Endothelial cell of umbilical vein (primary cell): ENCODE results near the gene SMAD7. TPM values are rescaled to one million over a fixed set of nuclear protein-coding genes. Genes with fewer than 3 reads are reported as not detected.

Experiments
- BruUV-seq: library from RNA; stranded (reverse); fragments of 400-500 nt; replicated peaks from 2 replicates; lab custom pipeline; 2021; lab: Mats Ljungman, UMichigan
- CTCF ChIA-PET: fragments of 300-600, 350-600 bp; sonication (Branson Sonifier 250); formaldehyde crosslinking; loops from one replicate; lab custom pipeline; 2021; ENCODE audit warnings: antibody characterized with exemption, inconsistent platforms; lab: Charles Lee
- POLR2A ChIA-PET: fragments of 300-600, 350-600 bp; sonication (Branson Sonifier 250); formaldehyde crosslinking; loops from one replicate; lab custom pipeline; 2021; ENCODE audit warnings: antibody characterized with exemption, inconsistent platforms; lab: Charles Lee
- DNase-seq: peaks from one replicate; pipeline ENCODE4 v3.0.0-alpha.2; 2011; ENCODE audit warnings: low read depth, low spot score
- FAIRE-seq: peaks from 2 replicates; lab custom pipeline; 2011; peaks lifted over from hg19 to GRCh38; lab: Jason Lieb, UNC
- H2AFZ ChIP-seq: 2 replicates; pipeline ENCODE4 v1.6.0; 2012; ENCODE audit warnings: low read depth, low read length, control low read depth, inconsistent platforms
- H3K27ac ChIP-seq: 2 replicates; pipeline ENCODE4 v1.5.1; 2011; ENCODE audit warnings: low read depth, mild to moderate bottlenecking, control low read depth, low read length, moderate library complexity; ENCODE audit not compliant: insufficient read depth
- H3K27me3 ChIP-seq, 2 experiments: 2 replicates each; pipeline versions ENCODE4 v1.6.0 to v1.6.1; 2011; ENCODE audit warnings: low read length in 2 of 2, mixed read lengths in 1 of 2; ENCODE audit not compliant: control insufficient read depth in 2 of 2, insufficient read depth in 2 of 2
- H3K36me3 ChIP-seq, 2 experiments: 2 replicates in 1 of 2; 3 replicates in 1 of 2; pipeline ENCODE4 v1.5.1; 2011; ENCODE audit warnings: low read length in 2 of 2, mild to moderate bottlenecking in 1 of 2, moderate library complexity in 1 of 2; ENCODE audit not compliant: control insufficient read depth in 2 of 2, insufficient read depth in 2 of 2; ENCODE audit errors: extremely low read depth in 1 of 2
- H3K4me1 ChIP-seq: 3 replicates; pipeline ENCODE4 v1.5.1; 2011; ENCODE audit warnings: mild to moderate bottlenecking, low read length; ENCODE audit not compliant: control insufficient read depth, insufficient read depth; ENCODE audit errors: extremely low read depth
- H3K4me2 ChIP-seq: 2 replicates; pipeline ENCODE4 v1.6.1; 2011; ENCODE audit warnings: low read length, control low read depth, mixed read lengths; ENCODE audit not compliant: insufficient read depth
- H3K4me3 ChIP-seq, 3 experiments: fragments of 200-600 bp in 1 of 3; sonication (generic), shearing (Covaris generic) in 1 of 3; replicated peaks in 1 of 3; 2 replicates each; pipeline ENCODE4 v1.5.1; 2011 to 2016; ENCODE audit warnings: control low read depth in 3 of 3, low read length in 3 of 3, mild to moderate bottlenecking in 2 of 3, inconsistent platforms in 1 of 3, low read depth in 1 of 3, moderate library complexity in 1 of 3; ENCODE audit not compliant: insufficient read depth in 1 of 3
- H3K79me2 ChIP-seq: 2 replicates; pipeline ENCODE4 v1.6.0; 2012; ENCODE audit warnings: low read length, inconsistent platforms; ENCODE audit not compliant: control insufficient read depth, insufficient read depth
- H3K9ac ChIP-seq: replicated peaks from 2 replicates; pipeline ENCODE3; 2011; ENCODE audit warnings: low read length, control low read depth; ENCODE audit not compliant: insufficient read depth; ENCODE audit errors: extremely low read depth
- H3K9me1 ChIP-seq: replicated peaks from 3 replicates; pipeline ENCODE4 v1.6.0; 2011; ENCODE audit warnings: mild to moderate bottlenecking, low read length; ENCODE audit not compliant: control insufficient read depth, insufficient read depth; ENCODE audit errors: extremely low read depth
- H3K9me3 ChIP-seq: replicated peaks from 2 replicates; pipeline ENCODE4 v1.5.1; 2012; ENCODE audit warnings: low read length, inconsistent platforms; ENCODE audit not compliant: control insufficient read depth, insufficient read depth
- H4K20me1 ChIP-seq: replicated peaks from 2 replicates; pipeline ENCODE3; 2011; ENCODE audit warnings: mild to moderate bottlenecking, low read length; ENCODE audit not compliant: control insufficient read depth, insufficient read depth; ENCODE audit errors: extremely low read depth
- CTCF ChIP-seq, 2 donors: IDR thresholded peaks; 1 replicate in 1 of 2; 2 replicates in 1 of 2; pipeline ENCODE4 v1.5.1; 2011; ENCODE audit warnings: low read length in 2 of 2, mild to moderate bottlenecking in 2 of 2, moderate library complexity in 2 of 2, control low read depth in 1 of 2, inconsistent platforms in 1 of 2, low read depth in 1 of 2; ENCODE audit not compliant: insufficient read depth in 1 of 2; ENCODE audit errors: extremely low read depth in 1 of 2
- EZH2 ChIP-seq: IDR thresholded peaks from 2 replicates; pipeline ENCODE4 v1.6.1; 2012; ENCODE audit warnings: borderline replicate concordance, low read depth, mild to moderate bottlenecking, moderate library complexity, low read length, inconsistent platforms; ENCODE audit not compliant: severe bottlenecking
- FOS ChIP-seq: IDR thresholded peaks from 2 replicates; pipeline ENCODE4 v1.6.1; 2011; ENCODE audit warnings: mild to moderate bottlenecking, low read length, moderate library complexity, borderline replicate concordance; ENCODE audit not compliant: insufficient read depth
- GATA2 ChIP-seq: IDR thresholded peaks from 2 replicates; pipeline ENCODE4 v1.7.0; 2011; ENCODE audit warnings: low read depth, mild to moderate bottlenecking, moderate library complexity, mixed read lengths, low read length; ENCODE audit not compliant: insufficient read length, insufficient read depth
- JUN ChIP-seq: IDR thresholded peaks from 2 replicates; pipeline ENCODE4 v1.6.1; 2011; ENCODE audit warnings: borderline replicate concordance, low read depth; ENCODE audit not compliant: insufficient read length, insufficient read depth
- MAX ChIP-seq: IDR thresholded peaks from 2 replicates; pipeline ENCODE4 v1.6.1; 2011; ENCODE audit not compliant: insufficient read depth, insufficient read length
- MYC ChIP-seq: IDR thresholded peaks from one replicate; pipeline ENCODE4 v1.6.1; 2011; ENCODE audit warnings: mild to moderate bottlenecking, low read depth, low read length
- POLR2A ChIP-seq: IDR thresholded peaks from 2 replicates; pipeline ENCODE4 v1.6.1; 2012; ENCODE audit warnings: low read depth, mild to moderate bottlenecking, control low read depth, low read length
- POLR2AphosphoS5 ChIP-seq: IDR thresholded peaks from 2 replicates; pipeline ENCODE4 v1.6.1; 2012; ENCODE audit warnings: low read depth, mild to moderate bottlenecking, control low read depth, low read length, moderate library complexity; ENCODE audit not compliant: insufficient read depth
- dilution Hi-C: fragments of 300-500 bp; cut with MboI; formaldehyde crosslinking; loops from one replicate; pipeline ENCODE4 v1.15.0; 2019; ENCODE audit warnings: low sequenced_read_pairs; ENCODE audit not compliant: extremely low pct_ligation_motif_present
- intact Hi-C: fragments of 100-400 bp; cut with micrococcal nuclease; formaldehyde crosslinking; loops from one replicate; pipeline ENCODE4 v1.10.0; 2022
- polyA plus RNA-seq, 4 experiments: library from polyadenylated mRNA; depleted of rRNA in 3 of 4; stranded (reverse) in 3 of 4; unstranded in 1 of 4; fragments of >200 nt; gene quantifications; 2 replicates each; pipeline versions ENCODE4 v1.2.1 to v1.2.3, GENCODE V29; 2011 to 2012; ENCODE audit warnings: missing spikeins in 1 of 4
- total RNA-seq: library from RNA; stranded (reverse); gene quantifications from 2 replicates; pipeline ENCODE4 v1.2.3, GENCODE V29; 2021

Gene SMAD7
- total and polyA plus RNA-seq, 2 donors (not counting 3 experiments of a cell fraction or from before 2014, with no cell fraction given): 3.6 to 8.0 TPM

- ChIA-PET POLR2A (no interaction called here), CTCF (interaction anchor here (2.4 to 2.8 kb wide), 3 partner anchors 13 to 162 kb away, joined by 7 to 10 read pairs (median 8); no protein-coding TSS in a partner anchor)
- Histone ChIP-seq H3K9me3 (no peaks in the 10 kb centered on the region), H2AFZ (peak overlapping the region; percentile 55), H3K9me1 (no peaks in the 10 kb centered on the region), H3K79me2 (peaks cover 7% of the 10 kb centered on the region), H3K36me3 (peaks cover 0 to 2% of the 10 kb centered on the region in 2 experiments), H4K20me1 (no peaks in the 10 kb centered on the region), H3K4me1 (peaks cover 62% of the 10 kb centered on the region), H3K4me2 (peak overlapping the region; percentile 60), H3K27me3 (no peaks in the 10 kb centered on the region), H3K27ac (peak overlapping the region; percentile 54), H3K4me3 (no peak overlapping the region), H3K9ac (peak overlapping the region; percentile 27)
- dilution Hi-C loops: no loop called here
- BruUV-seq: no TSS peak
- intact Hi-C loops: loop anchor here (1.0 to 10.0 kb wide), 2 partner anchors 7 to 475 kb away; no protein-coding TSS in a partner anchor
- FAIRE-seq: peak; percentile 47
- TF ChIP-seq GATA2 (no peak), MYC (no peak), POLR2A (no peak), POLR2AphosphoS5 (no peak), JUN (no peak), CTCF (IDR thresholded peaks at IDR 0.05; ENCODE audit: extremely low read depth in 1 of 2, insufficient read depth in 1 of 2, low read depth in 1 of 2, low read length in 2 of 2) (no peak), FOS (no peak), MAX (no peak), EZH2 (no peak)
- peak; percentile 69 for DNase-seq
Measured at GRCh38 chr18:48939205-48940097, 11.3 kb downstream of the SMAD7 start.
